Astrocyte of the cerebellum (primary cell): Measurements from ENCODE around the gene ENTREP1.
A peak's percentile ranks its signal among the peaks of the same experiment; 100 is the strongest.

Experiments
- DNase-seq: peaks from one replicate; pipeline ENCODE4 v3.0.0-alpha.2; 2011; ENCODE audit warnings: low read depth
- H3K4me3 ChIP-seq: 2 replicates; pipeline ENCODE4 v1.5.1; 2011; ENCODE audit warnings: mild to moderate bottlenecking, low read depth, low read length, moderate library complexity
- in situ Hi-C: cut with HindIII; loops from 2 replicates; pipeline ENCODE4 v1.10.0; 2017; ENCODE audit warnings: low sequenced_read_pairs
- TF ChIP-seq, protein P1 (sequence below): IDR thresholded peaks from 2 replicates; pipeline ENCODE4 v1.5.1; 2012; ENCODE audit warnings: low read length, low read depth, moderate library complexity, mild to moderate bottlenecking; ENCODE audit errors: missing control alignments

ENTREP1 gene

DNA sequence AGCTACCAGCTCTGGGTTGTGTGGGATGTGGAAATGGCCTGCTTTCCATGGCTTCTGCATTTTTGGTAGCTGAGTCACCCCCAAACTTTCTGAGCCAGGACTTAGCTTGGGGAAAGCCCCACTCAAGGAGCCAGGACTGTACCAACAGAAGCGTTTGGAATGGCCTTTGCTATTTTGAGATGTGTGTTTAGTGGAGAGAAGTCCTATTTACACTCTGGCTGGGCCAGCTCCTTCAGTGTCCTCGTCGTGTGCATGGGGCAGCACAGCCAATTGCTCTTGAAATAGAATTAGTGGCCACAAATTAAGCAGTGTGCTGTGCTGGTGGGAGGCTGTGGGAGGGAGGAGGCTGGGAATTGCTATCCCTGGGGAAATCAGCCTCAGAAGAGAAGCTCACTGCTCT, 51.6 kb downstream of the ENTREP1 start:
- TF ChIP-seq, protein P1, sequence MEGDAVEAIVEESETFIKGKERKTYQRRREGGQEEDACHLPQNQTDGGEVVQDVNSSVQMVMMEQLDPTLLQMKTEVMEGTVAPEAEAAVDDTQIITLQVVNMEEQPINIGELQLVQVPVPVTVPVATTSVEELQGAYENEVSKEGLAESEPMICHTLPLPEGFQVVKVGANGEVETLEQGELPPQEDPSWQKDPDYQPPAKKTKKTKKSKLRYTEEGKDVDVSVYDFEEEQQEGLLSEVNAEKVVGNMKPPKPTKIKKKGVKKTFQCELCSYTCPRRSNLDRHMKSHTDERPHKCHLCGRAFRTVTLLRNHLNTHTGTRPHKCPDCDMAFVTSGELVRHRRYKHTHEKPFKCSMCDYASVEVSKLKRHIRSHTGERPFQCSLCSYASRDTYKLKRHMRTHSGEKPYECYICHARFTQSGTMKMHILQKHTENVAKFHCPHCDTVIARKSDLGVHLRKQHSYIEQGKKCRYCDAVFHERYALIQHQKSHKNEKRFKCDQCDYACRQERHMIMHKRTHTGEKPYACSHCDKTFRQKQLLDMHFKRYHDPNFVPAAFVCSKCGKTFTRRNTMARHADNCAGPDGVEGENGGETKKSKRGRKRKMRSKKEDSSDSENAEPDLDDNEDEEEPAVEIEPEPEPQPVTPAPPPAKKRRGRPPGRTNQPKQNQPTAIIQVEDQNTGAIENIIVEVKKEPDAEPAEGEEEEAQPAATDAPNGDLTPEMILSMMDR: no peak
- DNase-seq: peak; percentile 90
- no peak overlapping the region for H3K4me3 ChIP-seq
- in situ Hi-C loops: loop anchor here (25.0 kb wide), 2 partner anchors 89 to 189 kb away; no protein-coding TSS in a partner anchor

DNA sequence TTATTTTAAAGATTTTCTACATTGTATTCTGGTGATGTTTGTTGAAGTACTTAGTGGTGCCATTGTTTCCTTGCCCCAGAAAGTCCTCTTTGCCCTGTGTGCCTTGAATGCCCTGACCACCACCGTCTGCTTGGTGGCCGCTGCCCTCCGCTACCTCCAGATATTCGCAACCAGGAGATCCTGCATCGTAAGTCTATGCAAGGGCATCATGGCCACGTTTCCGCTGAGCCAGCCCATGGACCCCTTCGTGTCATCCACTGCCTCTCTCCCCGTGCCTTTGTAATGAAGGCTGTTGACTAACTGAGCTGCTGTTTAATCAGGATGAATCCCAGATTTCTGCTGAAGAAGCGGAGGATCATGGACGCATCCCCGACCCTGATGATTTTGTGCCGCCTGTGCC, 52.3 kb downstream of the ENTREP1 start:
- in situ Hi-C loops: loop anchor here (25.0 kb wide), 2 partner anchors 90 to 190 kb away; no protein-coding TSS in a partner anchor

DNA sequence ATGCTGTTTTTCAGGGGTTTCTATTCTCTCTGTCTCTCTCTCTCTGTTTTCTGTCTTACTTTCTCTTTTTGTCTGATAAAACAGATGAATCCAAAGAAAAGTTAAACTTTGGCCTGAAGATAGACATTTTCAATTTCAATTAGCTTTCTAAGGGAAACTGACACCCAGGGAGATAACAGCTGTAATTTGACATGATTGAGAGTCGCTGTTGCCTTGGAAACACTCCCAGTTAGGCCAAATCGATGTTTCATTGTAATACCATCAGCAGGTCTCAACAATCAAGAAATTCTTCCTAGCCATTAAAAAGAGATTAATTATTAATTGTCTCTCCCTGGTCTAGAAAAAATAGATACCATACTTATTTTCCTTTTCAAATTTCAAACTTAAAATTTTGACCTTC, 53.0 kb downstream of the ENTREP1 start:
- in situ Hi-C loops: loop anchor here (25.0 kb wide), 2 partner anchors 91 to 191 kb away; no protein-coding TSS in a partner anchor
- H3K4me3 ChIP-seq: no peak overlapping the region
- TF ChIP-seq, protein P1: no peak
- no peak for DNase-seq

More for the DNA sequence above, 52.3 kb downstream of the ENTREP1 start:
- DNase-seq: no peak
- H3K4me3 ChIP-seq: no peak overlapping the region
- TF ChIP-seq, protein P1: no peak

DNA sequence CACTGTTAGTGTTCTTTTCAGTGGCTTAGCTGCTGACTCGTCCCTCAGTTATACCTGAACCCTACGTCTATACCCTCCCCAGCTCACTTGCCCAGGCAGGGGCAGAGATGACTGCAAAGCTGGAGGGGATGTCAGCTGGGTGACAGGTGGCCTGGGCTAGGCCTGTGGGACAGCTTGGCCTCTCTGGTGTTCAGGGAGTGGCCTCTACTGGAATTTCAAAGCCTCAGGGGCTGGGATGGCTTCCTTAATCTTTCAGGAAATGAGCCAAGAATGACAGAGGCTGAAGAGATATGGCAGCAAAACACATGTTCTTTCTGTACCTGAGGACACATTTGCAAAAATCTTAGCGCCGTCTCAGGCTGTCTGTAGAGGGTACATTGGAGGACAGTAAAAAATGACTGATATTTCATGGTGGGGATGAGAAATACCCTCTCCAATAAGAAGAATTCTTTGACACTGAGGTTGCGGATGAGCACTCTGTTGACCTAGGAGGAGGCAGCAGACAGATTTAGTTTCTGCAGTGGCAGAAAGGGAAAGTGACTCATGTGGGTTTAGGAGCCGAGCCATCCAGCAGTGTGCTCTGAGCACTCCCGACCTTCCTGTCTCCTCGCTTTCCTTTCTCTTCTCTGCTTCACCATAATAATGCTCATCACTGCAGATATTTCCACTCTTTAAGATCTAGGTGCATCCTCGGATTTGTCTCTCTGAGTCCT, 54.4 kb downstream of the ENTREP1 start:
- in situ Hi-C loops: loop anchor here (25.0 kb wide), 2 partner anchors 92 to 192 kb away; no protein-coding TSS in a partner anchor
- no peak for DNase-seq
- no peak overlapping the region for H3K4me3 ChIP-seq
- TF ChIP-seq, protein P1: no peak

DNA sequence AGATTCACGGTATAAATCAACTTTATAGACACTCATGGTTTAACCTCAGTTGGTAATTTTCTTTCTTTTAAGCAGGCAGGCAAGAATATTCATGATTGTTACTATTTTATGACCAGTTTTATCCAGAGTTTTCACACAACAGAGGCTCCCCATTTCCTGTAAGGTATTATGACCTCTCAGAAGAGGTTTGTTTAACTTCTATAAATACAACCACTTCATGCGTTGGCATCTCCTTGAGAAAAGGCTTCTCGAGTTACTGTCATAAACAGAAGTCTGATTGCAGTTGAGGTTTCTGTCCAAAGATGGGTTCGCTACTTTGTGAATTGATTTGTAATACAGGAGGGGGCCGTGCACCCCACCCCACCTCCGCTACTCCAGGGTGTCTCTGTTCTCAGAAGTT, 55.3 kb downstream of the ENTREP1 start:
- TF ChIP-seq, protein P1: no peak
- no peak overlapping the region for H3K4me3 ChIP-seq
- in situ Hi-C loops: loop anchor here (5.0 to 25.0 kb wide), 3 partner anchors 33 to 193 kb away; no protein-coding TSS in a partner anchor
- DNase-seq: no peak

DNA sequence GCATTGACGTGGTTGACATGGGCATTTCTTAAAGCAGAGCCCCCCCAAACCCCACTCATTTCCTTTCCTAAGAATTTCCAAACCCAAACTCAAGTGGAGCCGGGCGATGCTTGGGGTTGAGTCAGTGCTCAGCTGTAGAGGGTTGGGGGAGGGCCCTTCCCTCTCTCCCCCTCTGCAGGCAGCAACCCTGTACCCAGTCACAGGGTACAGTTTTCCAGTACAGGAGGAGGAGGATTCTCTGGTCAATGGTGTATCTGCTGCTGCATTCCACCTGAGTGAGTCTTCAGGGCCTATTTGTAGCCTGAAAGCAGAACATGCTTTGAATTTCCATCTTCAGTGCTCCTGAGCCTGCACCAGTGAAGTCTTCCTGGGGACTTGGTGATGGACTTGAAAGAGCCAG, 55.8 kb downstream of the ENTREP1 start:
- in situ Hi-C loops: loop anchor here (5.0 to 25.0 kb wide), 3 partner anchors 34 to 194 kb away; no protein-coding TSS in a partner anchor
- H3K4me3 ChIP-seq: no peak overlapping the region
- no peak for DNase-seq
- TF ChIP-seq, protein P1: no peak
